ENCODE results near the gene CORO1C. TPM values are rescaled to one million over a fixed set of nuclear protein-coding genes. Genes with fewer than 3 reads are reported as not detected.

Gene CORO1C
- total RNA-seq, 3 donors from 2014 or later (not counting 1 experiment from before 2014, with no cell fraction given), result 28.9 to 43.5 (median 36.0) TPM

- intact Hi-C loops (cut with micrococcal nuclease), result no loop called here
- Mint-ChIP-seq H3K4me1 (peaks cover 50 to 55% of the 10 kb centered on the region in 2 donors), H3K36me3 (no peaks in the 10 kb centered on the region), H3K27me3 (ENCODE audit: low read depth in 2 of 2) (no peaks in the 10 kb centered on the region), H3K9me3 (no peaks in the 10 kb centered on the region), H3K4me3 (peak overlapping the region; percentile 48), H3K27ac (peak overlapping the region; percentile 38 to 81)
- ATAC-seq (no peak), DNase-seq (no peak)
- H3K27me3 ChIP-seq (ENCODE audit: control insufficient read depth, insufficient read depth, low read length), result no peaks in the 10 kb centered on the region
- H3K36me3 ChIP-seq (ENCODE audit: control insufficient read depth, insufficient read depth, low read length), result no peaks in the 10 kb centered on the region
- H3K4me1 ChIP-seq (ENCODE audit: control insufficient read depth, insufficient read depth, low read length), result peaks cover 29% of the 10 kb centered on the region
- H3K4me3 ChIP-seq (ENCODE audit: low read length), result no peak overlapping the region
- no peak overlapping the region for H3K27ac ChIP-seq (ENCODE audit: low read length)
- TF ChIP-seq CTCF (IDR thresholded peaks at IDR 0.05), result no peak
- WGBS (ENCODE audit: insufficient coverage), result 90% methylated on average over 6 of the region's 9 CpGs
- H3K9me3 ChIP-seq (ENCODE audit: control insufficient read depth, insufficient read depth, low read length), result no peaks in the 10 kb centered on the region
Observed at GRCh38 chr12:108728820-108729611, 2.3 kb downstream of the CORO1C start.

GRCh38 chr12:108727868-108728735 lies 3.2 kb downstream of the CORO1C start:
- no peak for DNase-seq
- no peak for ATAC-seq
- 76% methylated on average over 5 of the region's 7 CpGs for WGBS (ENCODE audit: insufficient coverage)
- peak overlapping the region; percentile 38 to 81 for H3K27ac Mint-ChIP-seq
- peaks cover 59 to 64% of the 10 kb centered on the region in 2 donors for H3K4me1 Mint-ChIP-seq
- intact Hi-C loops (cut with micrococcal nuclease), result no loop called here
- H3K4me3 ChIP-seq (ENCODE audit: low read length), result no peak overlapping the region
- no peaks in the 10 kb centered on the region for H3K36me3 ChIP-seq (ENCODE audit: control insufficient read depth, insufficient read depth, low read length)
- H3K27me3 Mint-ChIP-seq (ENCODE audit: low read depth in 2 of 2), result no peaks in the 10 kb centered on the region
- H3K9me3 Mint-ChIP-seq, result no peaks in the 10 kb centered on the region
- H3K4me3 Mint-ChIP-seq, result peak overlapping the region; percentile 37
- no peaks in the 10 kb centered on the region for H3K9me3 ChIP-seq (ENCODE audit: control insufficient read depth, insufficient read depth, low read length)
- H3K36me3 Mint-ChIP-seq, result no peaks in the 10 kb centered on the region
- H3K4me1 ChIP-seq (ENCODE audit: control insufficient read depth, insufficient read depth, low read length), result peaks cover 27% of the 10 kb centered on the region
- no peak overlapping the region for H3K27ac ChIP-seq (ENCODE audit: low read length)
- H3K27me3 ChIP-seq (ENCODE audit: control insufficient read depth, insufficient read depth, low read length), result no peaks in the 10 kb centered on the region
- no peak for TF ChIP-seq CTCF (IDR thresholded peaks at IDR 0.05)

GRCh38 chr12:108727161-108727560 lies 4.2 kb downstream of the CORO1C start:
- no peak overlapping the region for H3K4me3 ChIP-seq (ENCODE audit: low read length)
- no peak overlapping the region for H3K4me3 Mint-ChIP-seq
- H3K27ac Mint-ChIP-seq, result peak overlapping the region in 1 of 2 donors; percentile 13
- WGBS (ENCODE audit: insufficient coverage), result 100% methylated on average over 1 of the region's 1 CpG
- DNase-seq, result no peak
- H3K27me3 Mint-ChIP-seq (ENCODE audit: low read depth in 2 of 2), result no peaks in the 10 kb centered on the region
- no peaks in the 10 kb centered on the region for H3K27me3 ChIP-seq (ENCODE audit: control insufficient read depth, insufficient read depth, low read length)
- no peak for ATAC-seq
- H3K36me3 ChIP-seq (ENCODE audit: control insufficient read depth, insufficient read depth, low read length), result no peaks in the 10 kb centered on the region
- peaks cover 23% of the 10 kb centered on the region for H3K4me1 ChIP-seq (ENCODE audit: control insufficient read depth, insufficient read depth, low read length)
- no peak overlapping the region for H3K27ac ChIP-seq (ENCODE audit: low read length)
- no peaks in the 10 kb centered on the region for H3K9me3 Mint-ChIP-seq
- H3K4me1 Mint-ChIP-seq, result peaks cover 56 to 69% of the 10 kb centered on the region in 2 donors
- no peaks in the 10 kb centered on the region for H3K36me3 Mint-ChIP-seq
- no peaks in the 10 kb centered on the region for H3K9me3 ChIP-seq (ENCODE audit: control insufficient read depth, insufficient read depth, low read length)
- TF ChIP-seq CTCF (IDR thresholded peaks at IDR 0.05), result no peak
- intact Hi-C loops (cut with micrococcal nuclease), result no loop called here

Data from natural killer cell (primary cell).